NCI-H2107 (cell line): ENCODE measurements around the gene PRDM5.
A peak's percentile ranks its signal among the peaks of the same experiment; 100 is the strongest.

Source experiments
- DNase-seq: peaks from one replicate; lab custom pipeline; 2025; lab: John Stamatoyannopoulos, UW

The PRDM5 gene

DNA sequence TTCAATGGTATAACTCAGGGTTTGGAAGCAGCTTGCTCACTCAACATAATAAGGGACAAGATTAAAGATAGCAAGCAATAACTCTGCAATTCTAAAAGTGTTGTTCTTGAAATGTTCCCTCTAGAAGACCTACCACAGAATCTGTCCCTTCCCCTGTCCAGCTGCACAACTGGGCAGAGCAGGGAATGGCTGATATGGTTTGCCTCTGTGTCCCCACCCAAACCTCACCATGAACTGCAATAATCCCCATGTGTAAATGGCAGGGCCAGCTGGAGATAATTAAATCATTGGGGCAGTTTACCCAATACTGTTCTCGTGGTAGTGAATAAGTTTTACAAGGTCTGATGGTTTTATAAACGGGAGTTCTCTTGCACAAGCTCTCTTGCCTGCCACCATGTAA is 19.1 kb downstream of the PRDM5 start:
- DNase-seq = no peak

DNA sequence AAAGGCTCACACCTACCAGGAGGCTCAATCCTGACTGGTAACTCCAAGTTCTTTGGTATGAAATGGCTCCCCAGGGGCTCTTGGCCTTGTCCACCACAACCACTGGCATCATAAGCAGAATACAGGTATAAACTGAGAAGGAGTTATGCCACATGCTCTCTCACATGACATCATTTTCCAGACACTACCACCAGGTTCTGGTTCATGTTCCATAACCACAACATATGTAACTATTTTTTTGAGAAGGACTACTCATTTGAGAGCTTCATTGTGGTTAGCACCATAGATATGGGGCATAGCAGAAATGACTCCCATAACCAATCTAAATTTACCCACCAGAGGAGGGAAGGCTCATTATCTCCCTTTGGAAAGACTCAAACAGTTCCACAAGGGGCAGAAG is 19.6 kb downstream of the PRDM5 start:
- no peak for DNase-seq

DNA sequence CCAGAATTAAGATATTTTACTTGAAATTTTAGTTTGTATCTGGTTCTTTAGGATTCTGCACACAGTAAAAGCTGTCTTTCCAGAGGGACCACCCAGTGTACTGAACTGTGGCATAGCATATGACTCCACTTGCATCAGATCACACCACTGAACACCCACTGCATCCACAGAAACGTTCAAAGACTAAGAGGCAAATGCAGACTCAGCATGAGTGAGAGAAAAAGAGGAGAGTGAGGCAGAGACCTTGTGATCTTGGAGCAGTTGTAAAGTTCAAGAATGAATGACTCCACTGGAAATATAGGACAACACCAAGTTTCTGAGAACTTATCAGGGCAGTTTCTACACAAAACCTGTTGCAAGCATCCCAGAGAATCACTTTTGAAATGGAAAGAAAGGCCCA is 20.8 kb downstream of the PRDM5 start:
- no peak for DNase-seq

DNA sequence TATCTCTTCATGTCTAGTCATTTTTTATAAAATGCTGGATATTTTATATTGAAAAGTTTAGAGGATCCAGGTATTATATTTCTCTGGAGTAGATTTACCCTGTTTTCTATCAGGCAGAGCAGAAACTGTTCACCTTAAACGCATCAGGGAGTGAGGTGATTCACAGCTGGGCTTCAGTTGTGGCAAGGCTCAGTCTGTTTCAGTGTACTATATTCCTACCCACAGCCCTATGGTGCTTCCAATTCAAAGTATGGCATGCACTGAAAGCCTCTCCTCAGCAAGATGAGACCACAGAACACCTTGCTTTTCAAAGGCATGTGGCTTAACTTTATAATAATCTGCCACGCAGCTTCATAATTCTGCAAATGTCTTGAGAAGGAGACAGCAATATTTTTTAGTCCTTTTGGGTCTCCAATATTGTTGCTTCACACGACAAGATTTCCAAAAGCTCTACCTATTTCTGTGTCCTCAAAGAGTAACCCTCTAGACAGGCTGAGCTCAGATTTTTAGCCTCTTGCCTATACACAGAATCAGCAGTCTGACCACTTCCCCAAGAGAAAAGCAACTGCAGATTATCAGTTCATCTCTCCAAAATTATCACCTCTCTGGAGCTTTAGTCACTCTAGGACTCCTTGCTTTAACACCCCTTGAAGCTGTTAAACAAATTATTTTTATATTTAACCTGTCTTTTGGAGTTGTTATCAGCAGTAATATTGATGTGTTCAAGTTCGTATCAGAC is 24.4 kb downstream of the PRDM5 start:
- DNase-seq = no peak

DNA sequence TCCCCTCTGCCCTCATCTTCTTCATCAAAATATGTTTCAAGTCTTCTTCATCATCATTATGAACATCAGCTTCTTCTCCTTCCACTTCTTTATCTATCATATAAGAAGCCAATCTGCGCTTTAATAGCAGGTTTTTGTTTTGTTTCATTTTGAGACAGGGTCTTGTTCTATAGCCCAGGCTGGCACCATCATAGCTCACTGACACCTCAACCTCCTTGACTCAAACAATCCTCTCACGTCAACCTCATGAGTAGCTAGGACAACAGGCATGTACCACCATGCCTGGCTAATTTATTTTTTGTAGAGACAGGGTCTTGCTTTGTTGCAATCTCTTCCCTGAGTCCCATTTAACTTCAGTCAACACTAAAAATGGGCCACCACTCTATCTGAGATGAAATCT is 27.0 kb downstream of the PRDM5 start:
- DNase-seq = no peak

DNA sequence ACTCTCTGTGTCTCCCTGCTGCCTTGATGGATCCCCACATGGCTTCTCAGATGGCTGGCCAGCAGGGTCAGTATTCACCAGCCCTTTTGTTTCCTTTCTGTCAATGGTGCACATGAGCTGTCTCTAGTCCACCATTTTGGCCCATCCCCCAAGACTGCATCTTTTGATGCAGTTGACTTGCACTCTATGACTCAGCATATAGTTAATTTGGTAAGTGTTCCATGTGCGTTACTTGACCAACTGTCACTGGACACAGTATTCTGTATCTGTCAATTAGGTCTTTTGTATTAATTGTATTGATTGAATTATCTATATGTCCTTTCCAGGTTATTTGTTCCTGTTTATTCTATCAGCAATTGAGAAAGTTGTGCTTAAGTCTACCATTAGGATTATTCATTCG is 29.2 kb downstream of the PRDM5 start:
- no peak for DNase-seq

DNA sequence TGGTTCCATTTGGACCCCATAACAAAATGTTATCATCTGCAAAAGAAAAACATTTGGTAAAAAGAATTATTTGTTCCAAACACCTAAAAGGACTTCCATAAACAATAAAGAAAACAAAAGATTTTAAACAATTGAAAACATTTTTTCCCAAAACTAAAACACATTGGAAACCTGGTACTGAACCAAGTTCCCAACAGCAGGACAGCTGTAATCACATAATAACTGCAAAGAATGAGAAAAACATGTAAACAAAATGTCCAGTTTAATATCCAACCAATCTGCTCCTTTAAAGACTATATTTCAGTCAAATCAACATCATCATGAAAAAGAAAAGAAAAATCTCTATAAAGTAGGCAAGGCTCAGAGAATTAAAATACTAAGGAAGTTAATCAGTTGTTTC is 36.3 kb downstream of the PRDM5 start:
- DNase-seq = no peak

DNA sequence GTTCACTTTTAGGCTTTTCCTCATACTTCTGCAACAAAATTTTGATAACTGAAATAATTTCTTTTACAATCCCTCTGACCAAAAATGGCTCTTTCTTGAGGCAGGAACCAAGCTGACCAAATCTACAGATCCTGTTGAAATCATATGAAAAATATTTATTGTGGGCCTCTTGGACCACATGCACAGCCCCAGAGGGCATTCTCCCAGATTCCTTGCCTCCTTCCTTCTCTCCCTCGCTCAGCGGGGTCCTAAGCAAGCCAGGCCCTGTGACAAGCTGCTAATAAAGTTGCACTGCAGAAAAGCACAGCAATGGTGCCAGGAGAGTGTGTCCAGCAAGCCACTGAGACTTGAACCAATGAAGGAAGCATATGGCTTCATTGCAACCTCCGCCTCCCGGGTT is 40.7 kb downstream of the PRDM5 start:
- DNase-seq = no peak

DNA sequence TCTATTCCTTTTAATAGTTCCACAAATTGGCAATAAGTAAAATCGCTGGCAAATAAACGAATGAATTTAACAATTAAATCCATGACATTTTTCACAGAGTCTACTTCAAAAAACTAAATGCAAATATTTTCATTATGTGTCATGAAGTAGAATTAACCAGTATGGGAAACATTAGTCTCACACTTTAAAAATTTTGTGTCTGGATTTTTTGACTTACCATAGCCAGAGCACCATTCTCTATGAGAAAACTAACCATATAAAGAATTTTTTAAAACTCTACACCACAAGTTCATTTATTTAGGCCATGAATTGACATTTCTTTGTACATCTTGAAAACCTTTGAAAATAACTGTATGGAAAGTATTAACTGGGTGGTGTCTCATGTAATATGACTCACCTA is 41.2 kb downstream of the PRDM5 start:
- DNase-seq = no peak

DNA sequence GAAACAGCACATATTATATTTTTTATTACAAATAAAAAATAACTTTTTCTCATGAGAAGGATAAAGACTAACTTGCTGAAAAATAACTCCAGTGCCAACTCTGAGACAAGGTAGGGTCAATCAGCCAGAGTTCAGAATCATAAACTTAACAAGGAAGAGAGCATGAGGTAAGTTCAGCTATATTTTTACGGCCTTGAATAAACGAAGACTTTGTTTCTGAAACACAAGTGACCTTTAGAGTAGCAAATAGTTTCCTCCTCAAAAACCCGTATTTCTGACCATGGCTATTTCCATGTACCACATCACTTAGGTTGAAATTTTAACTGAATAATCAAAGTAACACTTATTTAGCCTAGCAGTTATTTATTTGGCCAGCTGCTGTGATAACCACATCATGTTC is 45.5 kb downstream of the PRDM5 start:
- no peak for DNase-seq

DNA sequence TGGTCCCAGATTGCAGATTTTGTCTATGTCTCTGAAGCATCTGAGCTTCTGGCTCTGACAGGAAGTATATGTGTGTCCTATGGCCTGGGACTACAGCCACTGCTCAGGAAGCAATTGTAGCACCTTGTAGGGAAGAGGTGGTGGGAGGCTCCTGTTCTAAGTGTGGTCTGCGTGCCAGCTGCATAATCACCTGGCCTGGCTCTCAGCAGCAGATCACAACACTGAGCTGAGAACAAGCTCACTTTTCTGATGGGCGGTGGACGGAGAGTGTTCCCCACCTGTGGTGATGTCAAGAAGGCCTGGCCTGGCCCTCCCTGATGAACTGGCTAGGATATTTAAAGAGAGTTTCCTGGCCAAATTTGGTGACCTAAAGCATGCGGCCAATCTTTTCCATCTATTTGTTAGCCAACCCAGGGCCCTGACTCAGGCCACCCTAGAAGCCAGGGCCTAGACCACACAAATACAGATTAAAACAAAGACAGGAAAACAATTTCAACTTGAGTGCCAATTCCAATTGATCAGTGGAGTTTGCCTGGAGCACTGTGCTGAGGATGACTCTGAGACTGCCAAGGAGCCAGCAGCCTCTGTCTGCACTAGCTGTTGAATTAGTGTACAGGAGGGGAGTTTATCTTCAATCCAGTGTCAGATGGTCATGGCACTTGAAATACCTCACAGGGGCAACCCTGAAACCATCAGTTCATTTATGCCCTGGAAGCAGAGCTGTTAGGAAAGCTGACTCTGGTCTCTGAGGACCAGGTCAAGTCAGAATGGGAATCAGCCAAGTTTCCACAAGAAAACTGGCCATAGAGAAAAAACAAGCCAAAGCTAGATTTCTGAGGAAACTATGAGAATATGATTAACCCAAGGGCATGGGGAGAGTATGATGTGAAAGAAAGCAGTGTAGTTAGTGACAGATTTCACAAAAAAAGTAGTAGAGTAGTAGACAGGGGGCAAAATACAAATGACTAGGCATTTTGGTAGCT is 47.4 kb downstream of the PRDM5 start:
- DNase-seq = no peak

DNA sequence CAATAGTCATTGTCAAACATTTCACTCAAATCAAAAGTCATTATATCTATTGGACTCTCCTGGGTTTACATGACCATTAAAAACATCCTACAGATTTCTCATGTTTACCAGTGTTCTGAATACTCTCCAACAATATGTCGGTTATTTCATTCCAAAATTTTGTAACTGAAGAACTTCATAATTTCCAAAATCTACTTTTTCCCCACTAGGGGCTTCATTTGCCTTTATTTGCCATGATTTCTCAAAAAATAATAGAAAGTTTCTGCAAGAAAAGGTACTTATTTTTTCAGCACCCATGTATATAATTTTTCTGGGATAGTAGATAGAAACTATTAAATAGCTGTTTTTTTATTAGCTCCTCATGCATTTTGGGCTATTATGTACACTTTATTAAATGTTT is 49.0 kb downstream of the PRDM5 start:
- DNase-seq = no peak

DNA sequence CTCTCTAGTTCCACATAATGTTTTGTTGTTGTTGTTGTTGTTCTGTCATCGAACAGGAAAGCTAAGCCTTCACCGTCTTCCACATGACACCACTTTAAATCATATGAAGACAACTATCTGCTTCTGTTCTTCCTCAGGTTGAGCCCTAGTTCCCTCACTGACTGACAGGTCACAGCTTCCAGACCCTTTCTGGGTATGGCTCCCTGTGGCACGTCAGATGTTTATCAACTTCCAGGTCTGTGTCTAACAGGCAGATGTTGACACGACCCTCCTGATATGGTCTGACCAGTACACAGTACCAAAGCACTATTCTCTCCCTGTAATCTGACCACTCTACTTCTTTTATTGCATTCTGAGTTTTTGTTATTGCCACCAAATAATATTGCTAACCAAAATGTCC is 51.4 kb downstream of the PRDM5 start:
- DNase-seq = no peak

DNA sequence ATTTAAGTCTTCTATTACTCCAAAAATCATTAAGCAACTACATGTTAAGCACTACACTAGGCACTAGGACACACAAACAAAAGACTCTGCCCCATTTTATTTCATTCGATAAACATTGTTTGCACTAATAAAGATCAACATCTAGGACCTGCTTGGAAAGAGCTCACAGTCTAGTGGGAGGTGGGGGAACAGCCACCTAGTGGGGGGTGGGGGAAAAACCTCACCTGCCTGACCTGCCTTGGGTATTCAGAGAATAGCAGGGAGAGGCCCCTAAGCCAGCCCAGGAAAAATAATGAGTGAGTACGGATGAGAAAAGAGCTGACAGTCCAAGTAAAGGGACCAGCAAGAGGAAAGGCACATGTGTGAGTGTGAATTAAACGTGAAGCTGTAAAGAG is 52.2 kb downstream of the PRDM5 start:
- no peak for DNase-seq

DNA sequence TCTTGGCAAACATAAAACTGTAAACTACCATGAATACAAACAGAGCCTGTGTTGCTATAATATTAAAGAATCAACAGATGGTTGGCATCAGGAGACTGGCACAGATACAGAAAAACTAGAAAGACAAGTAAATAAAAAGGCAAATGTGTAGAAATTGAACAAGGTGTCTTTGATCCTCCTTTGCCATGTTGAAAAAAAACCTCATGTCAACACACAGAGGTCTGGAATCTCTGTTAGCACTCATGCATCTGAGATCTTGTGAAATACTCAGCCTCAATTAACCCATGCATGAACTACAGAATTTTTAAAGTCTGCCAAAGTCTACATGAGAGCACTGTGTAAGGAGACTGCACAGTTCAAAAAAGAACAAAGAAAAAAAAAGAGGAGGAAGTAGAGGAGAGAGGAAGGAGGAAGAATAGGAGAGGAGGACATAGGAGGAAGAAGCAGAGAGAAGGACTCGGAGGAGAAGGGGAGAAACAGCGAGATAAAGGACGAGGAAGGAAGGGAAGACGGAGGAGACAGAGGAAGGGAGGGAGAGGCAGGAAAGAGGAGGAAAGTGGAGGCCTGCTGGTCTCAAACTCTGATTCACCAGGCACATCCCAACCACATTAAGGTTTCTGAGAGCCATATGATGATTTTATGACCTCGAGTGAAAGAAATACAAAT is 52.8 kb downstream of the PRDM5 start:
- DNase-seq = no peak

DNA sequence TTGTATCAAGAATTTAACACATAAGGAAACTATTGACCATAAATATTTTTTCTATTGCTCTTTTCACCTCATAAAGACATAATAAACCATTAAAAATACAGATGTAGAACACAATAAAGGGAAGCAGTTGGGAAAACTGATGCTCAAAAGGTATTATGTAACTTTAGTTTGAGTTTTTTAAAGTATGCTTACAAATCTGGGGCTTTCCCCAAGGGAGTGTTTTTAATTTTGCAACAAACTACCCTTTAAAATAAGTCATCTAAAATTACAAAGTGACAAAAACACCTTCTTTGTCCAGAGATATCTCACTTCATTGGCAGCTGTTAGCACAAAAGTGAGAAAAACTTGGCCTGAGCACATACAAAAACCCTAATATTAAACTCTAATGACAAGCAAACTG is 55.0 kb downstream of the PRDM5 start:
- DNase-seq = no peak

DNA sequence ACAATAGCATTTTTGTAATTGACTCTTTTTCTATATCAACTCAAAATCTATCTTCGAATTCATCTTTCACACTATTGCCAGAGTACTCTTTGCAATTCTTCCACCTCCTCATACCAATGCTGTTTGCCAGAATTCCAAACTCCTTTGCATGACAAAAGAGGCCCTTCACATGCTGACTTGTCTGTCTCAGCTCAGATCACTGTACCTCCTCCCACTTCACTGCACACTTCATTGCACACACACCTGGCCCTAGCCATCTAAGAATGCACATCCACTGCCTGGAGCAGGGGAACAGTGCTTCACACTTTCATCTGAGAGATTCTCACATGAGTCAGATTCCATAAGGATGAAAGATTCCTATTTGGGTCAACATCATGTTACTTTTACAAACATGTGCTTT is 56.5 kb downstream of the PRDM5 start:
- DNase-seq = peak; percentile 11

DNA sequence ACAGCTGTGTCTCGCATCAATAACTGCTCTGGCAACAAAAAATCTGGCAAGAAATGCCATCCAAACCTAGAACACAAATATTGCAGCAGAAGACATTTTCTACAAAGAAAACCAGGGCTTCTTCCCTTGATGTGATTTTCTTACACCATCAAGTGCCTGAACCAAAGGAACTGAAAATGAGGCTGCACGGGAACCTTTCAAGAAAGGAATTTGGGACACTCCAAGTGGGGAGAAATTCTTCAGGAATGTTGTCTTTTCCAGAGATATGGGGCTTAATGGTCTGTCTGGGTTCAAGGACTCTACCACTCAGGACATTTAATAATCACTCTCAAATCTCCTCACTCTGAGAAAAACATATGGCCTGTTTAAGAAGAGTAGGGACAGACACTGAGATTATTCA is 57.6 kb downstream of the PRDM5 start:
- no peak for DNase-seq

DNA sequence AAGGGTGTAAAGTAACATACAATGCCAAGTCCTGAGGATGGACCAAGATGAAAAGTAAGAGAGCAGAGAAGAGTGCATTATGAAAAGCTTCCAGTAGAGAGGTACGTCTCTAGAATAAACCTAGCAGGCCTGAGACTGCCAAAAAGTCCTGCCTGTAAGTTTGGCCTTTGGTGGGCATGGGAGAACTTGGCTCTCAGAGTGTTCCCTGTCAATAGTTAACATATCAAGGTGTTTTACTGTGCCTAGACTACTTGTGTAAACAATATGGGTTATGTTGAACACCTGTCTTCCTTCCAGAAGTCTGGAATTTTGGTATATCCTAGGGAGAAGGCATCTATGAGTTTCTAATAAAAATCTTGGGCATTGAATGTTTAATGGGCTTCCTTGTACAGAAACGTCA is 60.1 kb downstream of the PRDM5 start:
- no peak for DNase-seq

DNA sequence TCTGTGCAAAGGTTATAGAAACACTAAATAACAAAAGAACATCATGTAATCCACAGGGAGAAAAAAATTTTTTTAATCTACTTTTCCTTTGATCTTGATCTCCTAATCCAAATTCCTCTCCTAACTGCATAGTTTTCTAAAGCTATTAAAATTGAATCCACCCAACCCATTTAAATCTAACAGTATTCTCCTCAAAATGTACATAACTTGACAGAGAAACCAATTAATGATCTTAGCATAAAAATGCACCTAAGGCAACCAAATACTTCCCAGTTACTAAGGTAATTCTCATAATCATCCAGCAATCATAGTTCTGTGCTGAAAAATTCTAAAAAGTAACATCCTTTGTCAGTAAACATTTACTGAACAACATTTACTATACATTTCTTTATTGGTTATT is 60.7 kb downstream of the PRDM5 start:
- DNase-seq = no peak

DNA sequence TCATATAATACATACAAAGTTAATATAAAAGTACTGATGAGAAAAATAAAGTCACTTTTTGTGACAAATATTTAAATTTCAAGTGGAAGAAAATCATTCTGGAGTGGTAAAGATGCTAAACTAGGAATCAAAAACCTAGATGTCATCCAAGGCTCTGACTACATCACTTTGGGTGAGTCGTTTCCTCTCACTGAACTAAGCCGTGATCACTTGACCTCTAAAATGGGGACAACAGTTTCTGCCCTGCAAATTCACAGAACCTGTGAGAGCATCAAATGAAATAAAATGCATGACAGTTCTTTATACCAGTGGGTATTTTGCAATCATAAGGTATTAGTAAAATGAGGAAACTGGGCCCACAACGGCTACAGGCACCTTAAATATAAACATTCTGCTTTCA is 63.8 kb downstream of the PRDM5 start:
- no peak for DNase-seq

DNA sequence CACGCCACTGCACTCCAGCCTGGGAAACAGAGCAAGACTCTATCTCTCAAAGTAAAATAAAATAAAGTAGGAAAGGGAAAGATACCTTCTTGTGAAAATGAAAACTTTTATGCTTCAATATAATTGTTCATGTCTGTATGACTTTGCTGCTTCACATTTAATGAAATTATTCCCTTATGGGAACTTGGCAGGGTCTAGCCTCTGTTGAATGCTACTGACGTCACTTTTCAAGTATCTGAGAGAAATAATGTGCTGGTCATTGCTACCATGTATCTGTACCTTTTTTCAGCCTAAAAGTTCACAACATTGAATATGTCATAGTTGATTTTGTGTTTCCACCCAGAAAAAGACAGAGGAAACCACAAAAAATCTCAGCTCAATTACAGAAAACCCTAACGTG is 65.2 kb downstream of the PRDM5 start:
- no peak for DNase-seq

DNA sequence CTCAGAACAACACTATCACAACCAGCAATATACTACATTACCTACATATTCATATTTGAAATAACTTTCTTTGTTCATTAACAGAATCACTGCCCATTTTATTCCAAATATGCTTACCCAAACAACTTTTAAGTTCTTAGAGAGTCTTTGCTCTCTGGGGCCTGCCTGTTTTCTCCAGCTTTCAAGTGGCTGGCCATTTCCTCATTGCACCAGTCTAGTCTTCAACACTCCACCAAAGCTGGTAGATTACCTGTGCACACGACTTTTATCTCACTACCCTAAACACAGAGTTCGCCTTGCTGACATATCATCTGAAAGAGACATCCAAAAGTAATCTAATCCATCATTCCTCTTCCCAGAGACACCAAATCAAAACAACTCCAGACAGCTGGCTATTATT is 66.2 kb downstream of the PRDM5 start:
- no peak for DNase-seq
